ENCODE results near the gene NELL2.

The NELL2 gene

DNA sequence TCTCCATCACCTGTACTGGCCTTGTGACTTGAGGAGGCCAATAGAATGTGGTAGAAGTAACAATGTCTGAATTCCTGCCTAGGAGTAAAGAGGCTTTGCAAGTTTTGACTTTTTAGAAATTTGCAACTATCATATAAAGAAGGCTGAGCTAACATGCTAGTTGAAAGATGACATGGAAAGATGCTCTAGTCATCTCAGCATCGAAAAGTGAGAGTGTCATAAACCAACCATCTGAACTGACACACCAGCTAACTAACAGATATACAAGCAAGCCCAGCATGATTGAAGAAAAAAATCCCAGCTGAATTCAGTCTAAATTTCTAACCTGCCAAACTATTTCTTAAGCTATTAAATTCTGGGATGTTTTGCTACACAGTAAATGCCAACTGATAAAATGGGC, 116.8 kb downstream of the NELL2 start:
- TF ChIP-seq, protein P1, sequence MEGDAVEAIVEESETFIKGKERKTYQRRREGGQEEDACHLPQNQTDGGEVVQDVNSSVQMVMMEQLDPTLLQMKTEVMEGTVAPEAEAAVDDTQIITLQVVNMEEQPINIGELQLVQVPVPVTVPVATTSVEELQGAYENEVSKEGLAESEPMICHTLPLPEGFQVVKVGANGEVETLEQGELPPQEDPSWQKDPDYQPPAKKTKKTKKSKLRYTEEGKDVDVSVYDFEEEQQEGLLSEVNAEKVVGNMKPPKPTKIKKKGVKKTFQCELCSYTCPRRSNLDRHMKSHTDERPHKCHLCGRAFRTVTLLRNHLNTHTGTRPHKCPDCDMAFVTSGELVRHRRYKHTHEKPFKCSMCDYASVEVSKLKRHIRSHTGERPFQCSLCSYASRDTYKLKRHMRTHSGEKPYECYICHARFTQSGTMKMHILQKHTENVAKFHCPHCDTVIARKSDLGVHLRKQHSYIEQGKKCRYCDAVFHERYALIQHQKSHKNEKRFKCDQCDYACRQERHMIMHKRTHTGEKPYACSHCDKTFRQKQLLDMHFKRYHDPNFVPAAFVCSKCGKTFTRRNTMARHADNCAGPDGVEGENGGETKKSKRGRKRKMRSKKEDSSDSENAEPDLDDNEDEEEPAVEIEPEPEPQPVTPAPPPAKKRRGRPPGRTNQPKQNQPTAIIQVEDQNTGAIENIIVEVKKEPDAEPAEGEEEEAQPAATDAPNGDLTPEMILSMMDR (IDR thresholded peaks at IDR 0.05; ENCODE audit: low read depth, low read length, poor library complexity, severe bottlenecking), result no peak
- no peak for TF ChIP-seq EZH2phosphoT487 (IDR thresholded peaks at IDR 0.05; ENCODE audit: borderline replicate concordance, low read length)
- no peak overlapping the region for H3K4me3 ChIP-seq (ENCODE audit: low read length)
- H3F3A ChIP-seq (ENCODE audit: control insufficient read depth, insufficient read depth), result no peaks in the 10 kb centered on the region
- no peaks in the 10 kb centered on the region for H3K9me3 ChIP-seq (ENCODE audit: control insufficient read depth, insufficient read depth, low read length)
- no peaks in the 10 kb centered on the region for H3K27me3 ChIP-seq (ENCODE audit: control insufficient read depth, low read length)
- no peaks in the 10 kb centered on the region for H4K20me1 ChIP-seq (ENCODE audit: control insufficient read depth, insufficient read depth, low read depth, low read length)
- no peak overlapping the region for H3K4me2 ChIP-seq (ENCODE audit: low read length)
- H3K36me3 ChIP-seq (ENCODE audit: control insufficient read depth, low read length), result no peaks in the 10 kb centered on the region
- no peak overlapping the region for H3K27ac ChIP-seq (ENCODE audit: low read depth, low read length)
- H3K4me1 ChIP-seq (ENCODE audit: control insufficient read depth, low read length), result no peaks in the 10 kb centered on the region
- H3K9me2 ChIP-seq (replicated peaks; ENCODE audit: control insufficient read depth, low read length), result no peaks in the 10 kb centered on the region; the same call in 1 of the 2 replicates
- no peaks in the 10 kb centered on the region for H3K79me2 ChIP-seq (ENCODE audit: control insufficient read depth, low read length)

DNA sequence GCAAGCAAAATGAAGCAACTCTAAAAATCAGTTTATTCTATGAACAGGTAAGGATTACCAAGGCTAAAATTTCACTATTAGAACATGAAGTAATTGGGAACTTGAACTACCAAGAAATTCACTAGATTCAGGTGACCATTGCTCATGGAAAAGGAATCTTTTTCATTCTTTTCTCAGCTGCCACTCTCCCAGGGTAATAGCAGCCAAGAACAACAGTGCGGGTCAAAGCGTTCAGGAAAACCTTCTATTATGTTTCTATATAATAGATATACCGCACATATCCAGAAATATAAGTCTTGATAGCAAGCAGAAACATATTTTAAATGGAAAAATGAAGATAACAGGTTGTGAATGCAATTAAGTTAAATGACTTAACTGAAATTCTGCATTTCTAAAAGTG, 125.6 kb downstream of the NELL2 start:
- H3F3A ChIP-seq (ENCODE audit: control insufficient read depth, insufficient read depth), result no peaks in the 10 kb centered on the region
- H3K36me3 ChIP-seq (ENCODE audit: control insufficient read depth, low read length), result no peaks in the 10 kb centered on the region
- no peaks in the 10 kb centered on the region for H3K79me2 ChIP-seq (ENCODE audit: control insufficient read depth, low read length)
- no peak overlapping the region for H3K4me2 ChIP-seq (ENCODE audit: low read length)
- H3K4me1 ChIP-seq (ENCODE audit: control insufficient read depth, low read length), result no peaks in the 10 kb centered on the region
- no peak for TF ChIP-seq EZH2phosphoT487 (IDR thresholded peaks at IDR 0.05; ENCODE audit: borderline replicate concordance, low read length)
- TF ChIP-seq, protein P1 (IDR thresholded peaks at IDR 0.05; ENCODE audit: low read depth, low read length, poor library complexity, severe bottlenecking), result no peak
- H4K20me1 ChIP-seq (ENCODE audit: control insufficient read depth, insufficient read depth, low read depth, low read length), result no peaks in the 10 kb centered on the region
- no peaks in the 10 kb centered on the region for H3K9me3 ChIP-seq (ENCODE audit: control insufficient read depth, insufficient read depth, low read length)
- no peak overlapping the region for H3K4me3 ChIP-seq (ENCODE audit: low read length)
- no peaks in the 10 kb centered on the region for H3K9me2 ChIP-seq (replicated peaks; ENCODE audit: control insufficient read depth, low read length)
- no peaks in the 10 kb centered on the region for H3K27me3 ChIP-seq (ENCODE audit: control insufficient read depth, low read length)
- no peak overlapping the region for H3K27ac ChIP-seq (ENCODE audit: low read depth, low read length)

DNA sequence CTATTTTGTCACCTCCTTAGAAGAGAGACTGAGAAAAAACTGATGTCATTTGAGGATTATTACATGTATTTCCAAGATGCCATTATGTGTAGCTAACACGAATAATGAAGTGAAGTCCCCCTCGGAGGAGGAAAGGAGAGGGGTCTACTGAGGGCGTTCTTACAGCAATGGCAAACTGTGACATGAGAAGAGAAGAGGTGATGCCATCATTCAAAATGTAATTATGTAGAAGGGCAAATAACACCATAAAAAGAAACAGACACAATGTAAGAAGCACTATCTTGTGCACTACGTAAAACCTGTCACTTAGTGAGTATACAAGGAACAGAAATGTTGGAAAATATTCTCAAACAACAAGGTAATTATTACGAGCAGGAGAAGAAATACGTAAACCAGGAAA, 126.5 kb downstream of the NELL2 start:
- Histone ChIP-seq H4K20me1 (ENCODE audit: control insufficient read depth, insufficient read depth, low read depth, low read length) (no peaks in the 10 kb centered on the region), H3K27ac (ENCODE audit: low read depth, low read length) (no peak overlapping the region), H3K9me2 (replicated peaks; ENCODE audit: control insufficient read depth, low read length) (no peaks in the 10 kb centered on the region), H3K9me3 (ENCODE audit: control insufficient read depth, insufficient read depth, low read length) (no peaks in the 10 kb centered on the region), H3K4me1 (ENCODE audit: control insufficient read depth, low read length) (no peaks in the 10 kb centered on the region), H3F3A (ENCODE audit: control insufficient read depth, insufficient read depth) (no peaks in the 10 kb centered on the region), H3K4me2 (ENCODE audit: low read length) (no peak overlapping the region), H3K27me3 (ENCODE audit: control insufficient read depth, low read length) (no peaks in the 10 kb centered on the region), H3K79me2 (ENCODE audit: control insufficient read depth, low read length) (no peaks in the 10 kb centered on the region), H3K36me3 (ENCODE audit: control insufficient read depth, low read length) (no peaks in the 10 kb centered on the region), H3K4me3 (ENCODE audit: low read length) (no peak overlapping the region)
- no peak for TF ChIP-seq EZH2phosphoT487 (IDR thresholded peaks at IDR 0.05; ENCODE audit: borderline replicate concordance, low read length)
- TF ChIP-seq, protein P1 (IDR thresholded peaks at IDR 0.05; ENCODE audit: low read depth, low read length, poor library complexity, severe bottlenecking), result no peak

All from DOHH2 (cell line).